HG03280 (cell line): ENCODE data around the gene SRD5A2.

ENCODE experiments used
- ATAC-seq: cut with Tn5 transposase; IDR thresholded peaks from one replicate; pipeline ENCODE4 v1.9.1; 2021; ENCODE audit warnings: mild to moderate bottlenecking, moderate library complexity; ENCODE audit not compliant: unreplicated experiment

SRD5A2 gene

GRCh38 chr2:31580321-31581117 is at the start of gene SRD5A2:
TSS of gene SRD5A2 (minus strand) at chr2:31580938. CDS start at chr2:31580900, 38 bp downstream.
- ATAC-seq = no peak

GRCh38 chr2:31606509-31606908 is 25.8 kb upstream of the SRD5A2 start:
- ATAC-seq = no peak

- no peak for ATAC-seq
These were observed 18.0 kb upstream of the SRD5A2 start for GRCh38 chr2:31598694-31599093.

- ATAC-seq = no peak
These were observed 5.5 kb upstream of the SRD5A2 start for GRCh38 chr2:31586230-31586629.

- ATAC-seq = no peak
These were observed 522 bp upstream of the SRD5A2 start for GRCh38 chr2:31581124-31581795.

- ATAC-seq = no peak
These were observed 780 bp downstream of the SRD5A2 start for GRCh38 chr2:31579996-31580320.

- ATAC-seq = no peak
These were observed 2.4 kb downstream of the SRD5A2 start for GRCh38 chr2:31578316-31578715.

GRCh38 chr2:31577143-31577542 is 3.6 kb downstream of the SRD5A2 start:
- no peak for ATAC-seq

GRCh38 chr2:31568585-31569201 is 12.0 kb downstream of the SRD5A2 start:
- ATAC-seq = no peak

- ATAC-seq = no peak
These were observed 13.1 kb downstream of the SRD5A2 start for GRCh38 chr2:31567679-31568078.

- no peak for ATAC-seq
These were observed 17.4 kb downstream of the SRD5A2 start for GRCh38 chr2:31563273-31563839.

- no peak for ATAC-seq
These were observed 18.9 kb downstream of the SRD5A2 start for GRCh38 chr2:31561823-31562222.

GRCh38 chr2:31558401-31559295 is 22.1 kb downstream of the SRD5A2 start:
- no peak for ATAC-seq

GRCh38 chr2:31556940-31557339 is 23.8 kb downstream of the SRD5A2 start:
- ATAC-seq = no peak

- no peak for ATAC-seq
These were observed 24.6 kb downstream of the SRD5A2 start for GRCh38 chr2:31555967-31556706.

GRCh38 chr2:31553362-31553761 is 27.4 kb downstream of the SRD5A2 start:
- ATAC-seq = no peak

GRCh38 chr2:31547485-31547884 is 33.3 kb downstream of the SRD5A2 start:
- ATAC-seq = no peak

- ATAC-seq = no peak
These were observed 38.9 kb downstream of the SRD5A2 start for GRCh38 chr2:31541853-31542252.

- ATAC-seq = no peak
These were observed 41.2 kb downstream of the SRD5A2 start for GRCh38 chr2:31539505-31539904.

- no peak for ATAC-seq
These were observed 45.0 kb downstream of the SRD5A2 start for GRCh38 chr2:31535768-31536167.
